ENCODE data around the gene PIK3C2B.

The PIK3C2B gene

GRCh38 chr1:204464701-204465100 lies 29.9 kb downstream of the PIK3C2B start:
- H3K4me3 ChIP-seq (ENCODE audit: low read depth, low read length) = no peak overlapping the region
- DNase-seq (ENCODE audit: low read depth, low spot score) = no peak
- no peak for TF ChIP-seq CTCF (IDR thresholded peaks at IDR 0.05; ENCODE audit: low read depth, low read length)
- in situ Hi-C loops (cut with HindIII; ENCODE audit: low sequenced_read_pairs) = no loop called here

GRCh38 chr1:204464187-204464631 lies 30.4 kb downstream of the PIK3C2B start:
- DNase-seq (ENCODE audit: low read depth, low spot score) = no peak
- no peak for TF ChIP-seq CTCF (IDR thresholded peaks at IDR 0.05; ENCODE audit: low read depth, low read length)
- no peak overlapping the region for H3K4me3 ChIP-seq (ENCODE audit: low read depth, low read length)
- in situ Hi-C loops (cut with HindIII; ENCODE audit: low sequenced_read_pairs) = no loop called here

GRCh38 chr1:204463125-204464060 lies 31.2 kb downstream of the PIK3C2B start:
- no peak for TF ChIP-seq CTCF (IDR thresholded peaks at IDR 0.05; ENCODE audit: low read depth, low read length)
- in situ Hi-C loops (cut with HindIII; ENCODE audit: low sequenced_read_pairs) = no loop called here
- H3K4me3 ChIP-seq (ENCODE audit: low read depth, low read length) = no peak overlapping the region
- DNase-seq (ENCODE audit: low read depth, low spot score) = no peak

- TF ChIP-seq CTCF (IDR thresholded peaks at IDR 0.05; ENCODE audit: low read depth, low read length) = no peak
- in situ Hi-C loops (cut with HindIII; ENCODE audit: low sequenced_read_pairs) = no loop called here
- no peak overlapping the region for H3K4me3 ChIP-seq (ENCODE audit: low read depth, low read length)
- no peak for DNase-seq (ENCODE audit: low read depth, low spot score)
Observed at GRCh38 chr1:204462229-204462561, 32.4 kb downstream of the PIK3C2B start.

GRCh38 chr1:204461331-204462228 lies 33.0 kb downstream of the PIK3C2B start:
- DNase-seq (ENCODE audit: low read depth, low spot score) = no peak
- no peak overlapping the region for H3K4me3 ChIP-seq (ENCODE audit: low read depth, low read length)
- no peak for TF ChIP-seq CTCF (IDR thresholded peaks at IDR 0.05; ENCODE audit: low read depth, low read length)
- in situ Hi-C loops (cut with HindIII; ENCODE audit: low sequenced_read_pairs) = no loop called here

GRCh38 chr1:204460346-204460745 lies 34.3 kb downstream of the PIK3C2B start:
- TF ChIP-seq CTCF (IDR thresholded peaks at IDR 0.05; ENCODE audit: low read depth, low read length) = no peak
- in situ Hi-C loops (cut with HindIII; ENCODE audit: low sequenced_read_pairs) = no loop called here
- DNase-seq (ENCODE audit: low read depth, low spot score) = no peak
- no peak overlapping the region for H3K4me3 ChIP-seq (ENCODE audit: low read depth, low read length)
